ENCODE measurements around the gene CAMK2G.

Gene CAMK2G

DNA sequence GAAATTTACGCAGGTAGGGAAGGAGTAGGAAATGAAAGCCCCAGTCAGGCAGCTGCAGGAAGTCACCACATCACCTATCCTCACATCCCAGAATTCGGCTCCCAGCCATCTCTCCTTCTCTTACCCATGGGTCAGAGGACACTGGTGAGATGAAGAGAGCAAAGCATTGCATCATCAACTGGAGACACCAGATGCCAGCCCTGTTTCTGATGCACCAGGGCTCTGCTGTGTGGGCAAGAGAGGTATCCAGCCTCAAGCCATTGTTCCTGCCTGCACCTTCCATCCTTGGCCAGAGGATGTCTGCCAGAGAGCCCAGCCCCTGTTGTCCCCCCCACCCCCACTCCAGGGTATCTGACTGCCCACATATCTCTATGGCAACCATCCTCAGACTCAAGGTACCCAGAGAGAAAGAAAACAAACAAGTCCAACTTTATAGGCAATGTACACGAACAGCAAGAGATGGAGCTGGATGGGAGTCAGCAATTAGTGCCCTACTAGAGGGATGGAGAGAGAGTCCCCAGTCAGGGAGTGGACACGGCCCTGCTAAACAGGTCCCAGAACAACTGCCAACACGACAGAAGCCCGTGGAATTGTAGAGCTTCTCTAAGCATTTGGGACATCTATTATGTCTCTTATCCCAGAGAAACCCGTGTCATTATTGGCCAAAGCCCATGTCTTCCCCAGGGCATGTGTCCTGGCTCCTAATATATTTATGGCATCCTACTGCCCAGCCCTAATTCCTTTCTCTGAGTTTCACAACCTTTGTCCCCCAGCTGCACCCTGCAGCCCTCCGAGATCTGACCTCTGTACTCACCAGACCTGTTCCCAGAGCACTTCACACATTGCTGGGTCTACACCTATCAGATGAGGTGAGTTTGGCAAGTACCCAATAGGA, 2.8 kb downstream of the CAMK2G start:
- TF ChIP-seq, protein P1, sequence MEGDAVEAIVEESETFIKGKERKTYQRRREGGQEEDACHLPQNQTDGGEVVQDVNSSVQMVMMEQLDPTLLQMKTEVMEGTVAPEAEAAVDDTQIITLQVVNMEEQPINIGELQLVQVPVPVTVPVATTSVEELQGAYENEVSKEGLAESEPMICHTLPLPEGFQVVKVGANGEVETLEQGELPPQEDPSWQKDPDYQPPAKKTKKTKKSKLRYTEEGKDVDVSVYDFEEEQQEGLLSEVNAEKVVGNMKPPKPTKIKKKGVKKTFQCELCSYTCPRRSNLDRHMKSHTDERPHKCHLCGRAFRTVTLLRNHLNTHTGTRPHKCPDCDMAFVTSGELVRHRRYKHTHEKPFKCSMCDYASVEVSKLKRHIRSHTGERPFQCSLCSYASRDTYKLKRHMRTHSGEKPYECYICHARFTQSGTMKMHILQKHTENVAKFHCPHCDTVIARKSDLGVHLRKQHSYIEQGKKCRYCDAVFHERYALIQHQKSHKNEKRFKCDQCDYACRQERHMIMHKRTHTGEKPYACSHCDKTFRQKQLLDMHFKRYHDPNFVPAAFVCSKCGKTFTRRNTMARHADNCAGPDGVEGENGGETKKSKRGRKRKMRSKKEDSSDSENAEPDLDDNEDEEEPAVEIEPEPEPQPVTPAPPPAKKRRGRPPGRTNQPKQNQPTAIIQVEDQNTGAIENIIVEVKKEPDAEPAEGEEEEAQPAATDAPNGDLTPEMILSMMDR (IDR thresholded peaks at IDR 0.05; ENCODE audit: low read depth, low read length, missing control alignments): no peak
- in situ Hi-C loops (cut with HindIII; ENCODE audit: low sequenced_read_pairs): no loop called here
- DNase-seq (ENCODE audit: low read depth): no peak
- H3K4me3 ChIP-seq (ENCODE audit: low read depth, low read length): no peak overlapping the region

DNA sequence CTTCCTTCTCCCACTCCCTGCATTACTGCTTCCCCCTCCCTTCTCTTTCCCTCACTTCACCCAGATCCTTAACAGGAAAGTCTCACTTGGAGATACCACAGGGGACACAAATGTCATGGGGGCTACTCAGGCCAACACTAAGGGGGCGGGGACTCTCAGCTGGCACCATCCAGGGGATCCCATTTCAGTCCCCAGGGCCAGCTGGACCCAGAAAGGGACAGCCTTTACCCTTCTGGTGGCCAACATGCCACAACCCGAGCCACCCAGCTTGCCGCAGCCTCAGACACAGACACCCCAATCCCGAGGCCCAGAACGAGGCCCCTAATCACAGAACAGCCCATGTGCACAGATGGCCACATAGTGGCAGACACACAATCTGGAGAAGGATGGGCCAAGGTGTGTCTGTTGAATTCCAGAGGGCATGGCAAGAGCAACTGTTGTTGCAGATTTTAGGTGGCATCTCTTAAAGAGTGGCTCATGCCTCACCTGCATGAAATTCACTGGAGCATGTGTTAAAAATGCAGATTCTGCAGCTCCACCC, 5.6 kb downstream of the CAMK2G start:
- H3K4me3 ChIP-seq (ENCODE audit: low read depth, low read length): no peak overlapping the region
- no peak for DNase-seq (ENCODE audit: low read depth)
- in situ Hi-C loops (cut with HindIII; ENCODE audit: low sequenced_read_pairs): no loop called here
- TF ChIP-seq, protein P1 (IDR thresholded peaks at IDR 0.05; ENCODE audit: low read depth, low read length, missing control alignments): no peak

DNA sequence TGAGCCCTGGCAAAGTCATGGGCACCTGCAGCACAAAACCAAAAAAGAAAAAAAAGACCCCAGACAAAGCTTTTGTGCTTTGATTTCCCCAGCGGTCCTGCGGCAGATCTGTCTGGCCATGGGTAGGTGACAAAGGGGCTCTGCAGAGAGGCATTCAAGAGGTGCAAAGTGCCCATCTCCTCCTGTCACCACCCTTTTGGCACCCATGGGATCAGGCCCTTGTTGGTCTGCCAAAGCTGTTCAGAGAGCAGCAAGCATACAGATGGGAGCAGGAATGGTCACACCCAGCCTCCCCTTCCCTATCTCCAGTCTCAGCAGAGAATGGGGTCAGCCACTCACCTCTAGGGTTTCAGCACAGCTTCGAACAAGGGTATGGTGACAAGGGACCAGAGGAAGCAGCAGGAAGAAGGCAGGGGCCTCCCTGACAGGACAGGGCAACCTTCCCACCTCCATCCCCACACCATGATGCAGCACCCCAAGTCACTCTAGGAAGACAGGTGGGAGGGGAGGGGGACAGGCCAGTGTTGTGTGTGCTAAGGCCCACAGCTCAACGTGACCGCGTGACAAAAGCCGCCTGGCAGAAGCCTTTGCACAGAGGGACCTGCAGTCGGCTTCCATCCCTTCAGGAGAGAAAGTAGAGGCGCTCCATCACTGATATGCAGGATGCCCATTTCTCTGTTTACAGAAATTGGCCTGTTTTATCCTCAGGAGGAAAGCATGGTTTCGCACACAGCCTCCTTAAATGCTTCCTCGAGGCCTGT, 6.3 kb downstream of the CAMK2G start:
- no peak for DNase-seq (ENCODE audit: low read depth)
- in situ Hi-C loops (cut with HindIII; ENCODE audit: low sequenced_read_pairs): no loop called here
- H3K4me3 ChIP-seq (ENCODE audit: low read depth, low read length): no peak overlapping the region
- TF ChIP-seq, protein P1 (IDR thresholded peaks at IDR 0.05; ENCODE audit: low read depth, low read length, missing control alignments): no peak

DNA sequence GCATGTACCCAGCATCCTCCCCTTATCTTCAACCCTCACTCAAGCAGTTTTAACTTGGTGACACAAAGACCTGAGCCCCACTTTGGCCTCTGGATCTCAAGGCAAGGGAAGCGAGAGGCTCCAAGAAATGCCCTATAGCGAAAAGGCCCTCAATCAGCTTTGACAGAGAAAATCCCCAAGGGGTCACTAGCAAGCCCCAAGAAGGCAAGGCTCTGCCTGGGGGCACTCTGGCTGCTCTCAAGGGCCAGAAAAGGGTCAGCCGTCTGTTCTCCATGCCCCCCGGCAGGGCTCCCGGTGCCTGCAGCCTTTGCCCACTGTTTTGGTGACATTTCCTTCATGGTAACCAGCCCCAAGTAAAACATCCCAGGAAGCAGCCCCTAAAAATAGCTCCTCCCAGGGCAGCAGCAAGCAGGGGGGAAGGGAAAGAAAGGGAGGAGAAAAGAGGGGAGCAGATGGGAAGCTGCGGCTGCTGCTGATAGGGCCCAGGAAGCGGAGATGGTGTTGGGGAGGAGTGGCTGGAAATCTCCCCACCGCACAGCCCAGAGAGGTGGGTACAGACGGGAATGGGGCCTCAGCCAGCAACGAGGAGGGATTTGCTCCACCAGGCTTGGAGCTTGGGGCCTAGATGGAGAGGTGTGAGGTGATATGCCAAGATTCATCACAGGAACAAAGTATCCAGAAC, 7.1 kb downstream of the CAMK2G start:
- TF ChIP-seq, protein P1 (IDR thresholded peaks at IDR 0.05; ENCODE audit: low read depth, low read length, missing control alignments): no peak
- no peak for DNase-seq (ENCODE audit: low read depth)
- no peak overlapping the region for H3K4me3 ChIP-seq (ENCODE audit: low read depth, low read length)
- in situ Hi-C loops (cut with HindIII; ENCODE audit: low sequenced_read_pairs): no loop called here

DNA sequence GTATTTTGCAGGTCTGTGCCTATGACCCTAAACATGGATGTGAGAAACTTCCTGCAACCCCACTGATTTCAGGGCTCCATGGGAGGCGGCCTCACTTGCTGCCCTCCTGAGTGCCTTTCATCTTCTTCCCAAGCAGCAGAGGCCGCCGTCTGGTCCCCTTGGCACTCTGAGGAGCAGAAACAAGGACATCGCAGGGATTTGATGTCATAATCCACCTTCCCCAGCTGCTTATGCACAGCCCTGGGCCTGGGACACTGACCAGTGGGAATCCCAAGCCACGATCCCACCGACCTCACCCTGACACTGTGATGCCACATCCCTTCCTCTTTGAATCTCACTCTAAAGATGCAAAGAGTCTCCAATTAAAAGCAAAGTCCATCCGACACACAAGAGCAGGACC, 7.7 kb downstream of the CAMK2G start:
- DNase-seq (ENCODE audit: low read depth): no peak
- in situ Hi-C loops (cut with HindIII; ENCODE audit: low sequenced_read_pairs): no loop called here
- H3K4me3 ChIP-seq (ENCODE audit: low read depth, low read length): no peak overlapping the region
- TF ChIP-seq, protein P1 (IDR thresholded peaks at IDR 0.05; ENCODE audit: low read depth, low read length, missing control alignments): no peak
